Suprapubic skin (tissue), 4 donors: Measurements from ENCODE around the gene ATXN1. TPM values are rescaled to one million over a fixed set of nuclear protein-coding genes. Genes with fewer than 3 reads are reported as not detected.

Experiments used
- DNase-seq, 2 donors: peaks; one replicate each; pipeline ENCODE4 v3.0.0-alpha.2; 2019; ENCODE audit warnings: low spot score in 2 of 2
- H3K27ac ChIP-seq: fragments of 200-600 bp; sonication (generic); one replicate; pipeline ENCODE4 v1.5.1; 2019
- H3K27me3 ChIP-seq: fragments of 200-600 bp; sonication (generic); one replicate; pipeline ENCODE4 v1.5.1; 2019
- H3K36me3 ChIP-seq: fragments of 200-600 bp; sonication (generic); one replicate; pipeline ENCODE4 v1.5.1; 2019
- H3K4me1 ChIP-seq: fragments of 200-600 bp; sonication (generic); one replicate; pipeline ENCODE4 v1.5.1; 2019
- H3K4me3 ChIP-seq: fragments of 200-600 bp; sonication (generic); one replicate; pipeline ENCODE4 v1.5.1; 2019; ENCODE audit warnings: mild to moderate bottlenecking
- H3K9me3 ChIP-seq: fragments of 200-600 bp; sonication (generic); one replicate; pipeline ENCODE4 v1.5.1; 2019
- EP300 ChIP-seq: sonication (generic); formaldehyde crosslinking; IDR thresholded peaks from one replicate; pipeline ENCODE4 v1.6.1; 2017; ENCODE audit warnings: antibody characterized with exemption
- POLR2A ChIP-seq, 2 donors: fragments of 450-650 bp; IDR thresholded peaks; one replicate each; pipeline ENCODE4 v1.6.1; 2017; ENCODE audit warnings: antibody characterized with exemption in 2 of 2, mild to moderate bottlenecking in 2 of 2, moderate library complexity in 2 of 2
- POLR2AphosphoS5 ChIP-seq, 3 donors: sonication (generic); formaldehyde crosslinking; IDR thresholded peaks; one replicate each; pipeline ENCODE4 v1.6.1; 2017; ENCODE audit warnings: antibody characterized with exemption in 3 of 3
- WGBS: methylation state at CpG from one replicate; pipeline ENCODE4 v1.1.5; 2018; 5-methylcytosine and 5-hydroxymethylcytosine counted together
- total RNA-seq, 4 donors: library from RNA; depleted of rRNA; stranded (reverse); fragments of >200 nt; gene quantifications; one replicate each; pipeline ENCODE4 v1.1.0, GENCODE V29; 2016
- TF ChIP-seq, protein P1 (sequence below), 2 donors: fragments of 200-600 bp in 1 of 2; fragments of 450-650 bp in 1 of 2; sonication (generic) in 1 of 2; IDR thresholded peaks; one replicate each; pipeline ENCODE4 v1.5.1; 2016 to 2019; ENCODE audit warnings: antibody characterized with exemption in 2 of 2, mild to moderate bottlenecking in 1 of 2, moderate library complexity in 1 of 2

Gene ATXN1
- total RNA-seq, 4 donors from 2014 or later: 32.8 to 95.4 (median 42.4) TPM

DNA sequence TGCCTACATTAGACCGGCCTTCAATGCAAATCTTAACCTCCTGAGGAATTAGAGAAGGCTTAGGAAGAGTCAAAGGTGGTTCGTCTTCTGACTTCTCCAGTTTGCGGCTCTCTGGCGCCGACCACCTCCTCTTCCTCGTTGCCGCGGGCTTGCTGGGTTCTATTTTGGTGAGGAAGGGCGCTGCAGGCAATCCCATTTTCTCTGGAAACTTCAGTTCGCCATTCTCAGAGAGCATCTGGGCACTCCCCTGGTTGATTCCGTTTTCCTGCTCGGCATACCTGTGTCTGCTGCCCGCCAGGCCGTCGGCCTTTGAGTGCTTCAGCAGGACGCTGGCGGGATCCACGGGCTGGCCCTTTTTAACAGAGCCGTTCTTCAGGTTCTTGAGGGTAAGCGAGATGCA, 454.9 kb downstream of the ATXN1 start:
- TF ChIP-seq POLR2A (IDR thresholded peaks at IDR 0.05) (no peak), EP300 (no peak), POLR2AphosphoS5 (IDR thresholded peaks at IDR 0.05) (no peak)
- TF ChIP-seq, protein P1, sequence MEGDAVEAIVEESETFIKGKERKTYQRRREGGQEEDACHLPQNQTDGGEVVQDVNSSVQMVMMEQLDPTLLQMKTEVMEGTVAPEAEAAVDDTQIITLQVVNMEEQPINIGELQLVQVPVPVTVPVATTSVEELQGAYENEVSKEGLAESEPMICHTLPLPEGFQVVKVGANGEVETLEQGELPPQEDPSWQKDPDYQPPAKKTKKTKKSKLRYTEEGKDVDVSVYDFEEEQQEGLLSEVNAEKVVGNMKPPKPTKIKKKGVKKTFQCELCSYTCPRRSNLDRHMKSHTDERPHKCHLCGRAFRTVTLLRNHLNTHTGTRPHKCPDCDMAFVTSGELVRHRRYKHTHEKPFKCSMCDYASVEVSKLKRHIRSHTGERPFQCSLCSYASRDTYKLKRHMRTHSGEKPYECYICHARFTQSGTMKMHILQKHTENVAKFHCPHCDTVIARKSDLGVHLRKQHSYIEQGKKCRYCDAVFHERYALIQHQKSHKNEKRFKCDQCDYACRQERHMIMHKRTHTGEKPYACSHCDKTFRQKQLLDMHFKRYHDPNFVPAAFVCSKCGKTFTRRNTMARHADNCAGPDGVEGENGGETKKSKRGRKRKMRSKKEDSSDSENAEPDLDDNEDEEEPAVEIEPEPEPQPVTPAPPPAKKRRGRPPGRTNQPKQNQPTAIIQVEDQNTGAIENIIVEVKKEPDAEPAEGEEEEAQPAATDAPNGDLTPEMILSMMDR (IDR thresholded peaks at IDR 0.05): no peak
- WGBS: 94% methylated on average over 19 of the region's 20 CpGs
- DNase-seq: no peak

DNA sequence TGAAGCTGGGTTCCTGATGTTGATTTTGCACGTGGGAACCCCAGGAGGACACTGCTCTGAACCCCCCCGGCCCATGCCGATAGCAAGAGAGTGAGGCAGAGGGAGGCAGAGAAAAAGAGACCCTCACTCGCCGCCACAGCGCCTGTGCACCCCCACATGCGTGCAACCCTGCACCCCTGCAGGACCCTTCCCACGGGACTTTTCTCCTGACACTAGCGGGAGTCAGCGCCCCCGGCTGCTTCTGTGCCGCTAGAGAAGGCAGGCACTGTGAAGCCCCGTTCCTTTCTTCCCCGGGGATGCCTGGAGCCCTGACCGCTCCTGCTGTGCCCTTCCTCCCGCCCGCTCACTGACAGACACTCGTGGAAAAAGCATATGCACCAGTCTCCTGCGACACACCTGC, 455.5 kb downstream of the ATXN1 start:
- Histone ChIP-seq H3K4me3 (no peak overlapping the region), H3K4me1 (no peaks in the 10 kb centered on the region), H3K36me3 (peaks cover 27% of the 10 kb centered on the region), H3K9me3 (no peaks in the 10 kb centered on the region), H3K27me3 (no peaks in the 10 kb centered on the region), H3K27ac (no peak overlapping the region)
- WGBS: 89% methylated on average over 18 of the region's 19 CpGs
- TF ChIP-seq, protein P1 (IDR thresholded peaks at IDR 0.05): no peak
- TF ChIP-seq POLR2A (IDR thresholded peaks at IDR 0.05) (no peak), EP300 (no peak), POLR2AphosphoS5 (IDR thresholded peaks at IDR 0.05) (no peak)
- DNase-seq: no peak

More for the DNA sequence above, 454.9 kb downstream of the ATXN1 start:
- Histone ChIP-seq H3K36me3 (peaks cover 27% of the 10 kb centered on the region), H3K4me3 (no peak overlapping the region), H3K27ac (no peak overlapping the region), H3K4me1 (no peaks in the 10 kb centered on the region), H3K27me3 (no peaks in the 10 kb centered on the region), H3K9me3 (no peaks in the 10 kb centered on the region)

DNA sequence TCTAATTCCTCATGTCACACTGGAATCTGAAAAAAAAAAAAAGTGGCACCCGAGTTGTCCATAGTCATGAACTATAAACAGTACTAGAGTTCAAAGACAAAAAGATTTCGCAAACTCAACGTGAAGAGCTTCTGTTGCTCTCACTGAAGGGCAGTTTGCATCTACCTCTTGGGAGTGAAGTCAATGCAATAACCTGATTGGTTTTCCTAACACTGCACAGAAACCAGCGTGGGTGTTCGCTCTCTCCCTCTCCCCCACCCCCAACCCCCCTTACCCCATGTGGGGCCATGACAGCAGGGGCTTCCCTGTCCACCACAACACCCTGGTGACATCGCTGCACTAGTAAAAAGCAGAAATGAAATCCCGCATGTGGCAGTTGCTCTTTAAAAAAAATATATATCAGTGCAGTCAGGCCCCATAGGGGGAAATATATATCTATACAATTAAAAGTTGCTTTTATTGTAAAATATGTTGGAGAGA, 456.0 kb downstream of the ATXN1 start:
- Histone ChIP-seq H3K9me3 (no peaks in the 10 kb centered on the region), H3K27me3 (no peaks in the 10 kb centered on the region), H3K27ac (no peak overlapping the region), H3K4me3 (no peak overlapping the region), H3K4me1 (no peaks in the 10 kb centered on the region), H3K36me3 (peaks cover 27% of the 10 kb centered on the region)
- 78% methylated on average over 7 of the region's 7 CpGs for WGBS
- no peak for DNase-seq
- TF ChIP-seq POLR2A (IDR thresholded peaks at IDR 0.05) (no peak), EP300 (no peak), POLR2AphosphoS5 (IDR thresholded peaks at IDR 0.05) (no peak)
- TF ChIP-seq, protein P1 (IDR thresholded peaks at IDR 0.05): no peak

DNA sequence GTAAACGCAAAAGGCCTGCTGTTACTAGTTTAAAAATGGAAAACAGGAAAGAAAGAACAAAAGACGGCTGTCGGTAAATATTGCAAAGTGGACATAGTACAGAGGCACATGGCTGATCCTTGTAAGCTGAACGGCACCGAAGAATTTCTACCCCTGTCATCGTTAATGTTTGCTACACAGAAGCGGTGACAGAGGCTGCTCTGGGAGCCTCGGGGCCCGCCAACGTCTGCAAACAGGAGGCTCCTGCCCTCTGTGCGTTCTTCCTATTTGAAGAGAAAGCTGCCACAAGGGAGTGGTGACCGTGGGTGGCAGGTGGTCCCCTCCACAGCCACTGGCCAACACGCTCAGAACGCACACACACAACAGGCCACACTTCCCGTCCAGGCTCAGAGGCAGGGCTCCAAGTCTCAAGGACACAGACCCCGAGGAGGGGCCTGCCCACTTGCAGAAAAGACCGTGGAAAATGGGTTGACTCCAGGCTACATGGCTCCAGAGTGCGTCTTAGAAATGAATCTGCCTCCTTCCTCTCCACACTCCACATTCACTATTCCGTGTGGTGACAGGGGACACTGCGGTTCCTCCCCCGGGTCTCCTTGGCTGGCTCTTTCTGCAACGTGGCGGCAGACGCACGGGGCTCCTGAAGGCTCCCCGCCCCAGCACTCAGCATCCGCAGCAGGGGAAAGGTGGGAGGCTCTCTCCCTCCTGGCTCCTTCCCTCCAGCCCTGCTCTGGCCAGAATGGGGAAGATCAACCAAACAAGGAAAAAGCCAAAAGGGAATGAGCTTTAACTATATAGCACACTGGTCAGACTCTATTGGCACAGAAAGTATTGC, 458.3 kb downstream of the ATXN1 start:
- no peak for DNase-seq
- H3K27ac ChIP-seq: no peak overlapping the region
- whole genome bisulfite sequencing: 78% methylated on average over 26 of the region's 27 CpGs
- no peaks in the 10 kb centered on the region for H3K4me1 ChIP-seq
- TF ChIP-seq POLR2A (IDR thresholded peaks at IDR 0.05) (no peak), POLR2AphosphoS5 (IDR thresholded peaks at IDR 0.05) (no peak), EP300 (no peak)
- TF ChIP-seq, protein P1 (IDR thresholded peaks at IDR 0.05): no peak
- peaks cover 22% of the 10 kb centered on the region for H3K36me3 ChIP-seq
- H3K9me3 ChIP-seq: no peaks in the 10 kb centered on the region
- H3K4me3 ChIP-seq: no peak overlapping the region
- H3K27me3 ChIP-seq: no peaks in the 10 kb centered on the region

DNA sequence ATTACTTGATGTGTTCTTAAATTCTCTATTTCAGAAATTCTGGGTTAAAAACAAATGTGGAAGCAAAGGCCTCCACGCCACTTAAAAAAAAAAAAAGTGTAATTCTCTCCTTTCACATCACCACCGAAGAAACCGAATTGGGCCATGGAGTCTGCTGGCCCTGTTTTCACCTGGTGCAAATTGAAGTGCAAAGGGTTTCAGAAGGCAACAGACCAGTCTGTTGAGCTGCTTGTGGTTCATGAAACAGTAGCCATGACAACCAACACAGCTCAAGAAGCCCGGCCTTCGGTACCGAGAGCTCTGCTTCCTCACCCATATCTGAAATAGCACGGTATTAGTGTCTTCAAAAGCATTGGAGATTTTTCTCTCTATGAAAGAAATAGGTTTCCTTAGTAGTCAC, 459.7 kb downstream of the ATXN1 start:
- DNase-seq: no peak
- 86% methylated on average over 7 of the region's 7 CpGs for WGBS
- H3K4me3 ChIP-seq: no peak overlapping the region
- H3K27ac ChIP-seq: no peak overlapping the region
- H3K36me3 ChIP-seq: peaks cover 20% of the 10 kb centered on the region
- H3K4me1 ChIP-seq: no peaks in the 10 kb centered on the region
- TF ChIP-seq POLR2AphosphoS5 (IDR thresholded peaks at IDR 0.05): no peak
- TF ChIP-seq EP300: no peak
- TF ChIP-seq POLR2A (IDR thresholded peaks at IDR 0.05): no peak
- TF ChIP-seq, protein P1 (IDR thresholded peaks at IDR 0.05): no peak
- H3K9me3 ChIP-seq: no peaks in the 10 kb centered on the region
- H3K27me3 ChIP-seq: no peaks in the 10 kb centered on the region
